ENCODE data around the gene FOLR1.

FOLR1 gene

GRCh38 chr11:72236774-72237111 lies 44.8 kb downstream of the FOLR1 start:
- DNase-seq, result no peak

- DNase-seq, result no peak
Observed at GRCh38 chr11:72237112-72237931, 45.4 kb downstream of the FOLR1 start.

GRCh38 chr11:72238040-72238450 lies 46.1 kb downstream of the FOLR1 start:
- DNase-seq, result peak; percentile 79

- no peak for DNase-seq
Observed at GRCh38 chr11:72238492-72239312, 46.8 kb downstream of the FOLR1 start.

- DNase-seq, result peak; percentile 72
Observed at GRCh38 chr11:72239313-72239848, 47.4 kb downstream of the FOLR1 start.

- DNase-seq, result peak; percentile 72
Observed at GRCh38 chr11:72239849-72240460, 48.0 kb downstream of the FOLR1 start.

- DNase-seq, result peak; percentile 51
Observed at GRCh38 chr11:72240461-72241290, 48.7 kb downstream of the FOLR1 start.

- no peak for DNase-seq
Observed at GRCh38 chr11:72241291-72241781, 49.4 kb downstream of the FOLR1 start.

- DNase-seq, result no peak
Observed at GRCh38 chr11:72242141-72242540, 50.2 kb downstream of the FOLR1 start.

GRCh38 chr11:72243173-72244059 lies 51.5 kb downstream of the FOLR1 start:
- no peak for DNase-seq

GRCh38 chr11:72244060-72244360 lies 52.1 kb downstream of the FOLR1 start, which contains the start of gene PHOX2A:
Gene PHOX2A, minus strand, starts transcription at chr11:72244176. Its CDS starts 172 bp downstream, at chr11:72244004.
- no peak for DNase-seq

GRCh38 chr11:72244361-72245262 lies 52.7 kb downstream of the FOLR1 start:
- no peak for DNase-seq

- DNase-seq, result no peak
Observed at GRCh38 chr11:72245263-72245816, 53.4 kb downstream of the FOLR1 start.
